Stimulated activated naive CD8-positive, alpha-beta T cell treated with anti-CD3 and anti-CD28 coated beads, Interleukin-15, Interleukin-2, amounts not matched to agents 100 ng/mL and 50 ng/mL, for 24 hours (primary cell): ENCODE data around the gene SLC38A11.
"Not testable (repeated sequence)": the region's sequence is repeated elsewhere in the genome, so short reads cannot be mapped to it uniquely, and the experiment has no call there.

ENCODE experiments used
- H3K27ac Mint-ChIP-seq: one replicate; pipeline ENCODE4 v1.8.0; 2021; ENCODE audit warnings: mild to moderate bottlenecking, mixed read lengths
- H3K27me3 Mint-ChIP-seq: one replicate; pipeline ENCODE4 v1.8.0; 2021; ENCODE audit warnings: mixed read lengths
- H3K36me3 Mint-ChIP-seq: one replicate; pipeline ENCODE4 v1.8.0; 2021; ENCODE audit warnings: low read depth, mixed read lengths
- H3K4me1 Mint-ChIP-seq: one replicate; pipeline ENCODE4 v1.8.0; 2021; ENCODE audit warnings: low read depth, mixed read lengths
- H3K4me3 Mint-ChIP-seq: one replicate; pipeline ENCODE4 v1.8.0; 2021; ENCODE audit warnings: mild to moderate bottlenecking, mixed read lengths
- H3K9me3 Mint-ChIP-seq: one replicate; pipeline ENCODE4 v1.8.0; 2021; ENCODE audit warnings: mixed read lengths

SLC38A11 gene

DNA sequence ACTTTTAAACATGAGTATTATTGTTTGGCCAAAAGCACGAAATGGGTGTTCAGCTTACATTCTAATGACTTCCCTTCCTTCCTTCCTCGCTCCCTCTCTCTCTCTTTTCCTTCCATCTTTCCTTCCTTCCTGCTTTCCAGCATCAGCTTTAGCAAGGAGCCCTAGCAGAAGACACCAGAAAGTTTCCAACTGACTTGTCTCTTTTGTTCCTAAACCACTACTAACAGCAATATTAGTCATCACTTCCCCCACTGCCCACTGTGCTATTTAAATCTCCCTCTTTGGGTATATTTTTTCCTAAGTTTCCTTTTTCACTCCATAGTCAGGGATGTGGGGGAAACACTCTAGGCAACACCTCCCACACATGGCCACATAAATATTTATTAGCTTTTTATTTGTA lies 25.4 kb upstream of the SLC38A11 start:
- H3K27me3 Mint-ChIP-seq, H3K36me3 Mint-ChIP-seq, H3K27ac Mint-ChIP-seq, H3K4me3 Mint-ChIP-seq, H3K9me3 Mint-ChIP-seq: not testable (repeated sequence)
- H3K4me1 Mint-ChIP-seq = peaks cover 27% of the 10 kb centered on the region

DNA sequence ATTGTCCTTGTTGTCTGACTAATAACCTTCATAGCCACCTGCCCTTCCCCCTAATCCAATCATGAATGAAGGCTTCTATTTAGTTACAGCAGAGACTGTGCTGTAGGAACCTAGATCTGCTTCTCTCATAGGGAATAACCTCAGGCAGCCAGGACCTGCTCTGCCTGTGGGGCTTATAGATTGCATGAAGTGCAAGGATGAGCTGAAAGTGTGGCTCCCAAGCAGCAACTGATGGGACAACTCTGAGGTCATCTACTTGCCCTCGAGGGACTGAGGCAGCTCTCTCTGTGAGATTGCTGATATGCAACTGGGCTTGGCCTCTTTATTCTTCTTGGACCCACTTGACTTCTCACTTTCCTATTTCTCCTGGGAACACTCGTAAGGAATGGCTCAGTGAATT lies 23.8 kb upstream of the SLC38A11 start:
- no peak overlapping the region for H3K4me3 Mint-ChIP-seq

DNA sequence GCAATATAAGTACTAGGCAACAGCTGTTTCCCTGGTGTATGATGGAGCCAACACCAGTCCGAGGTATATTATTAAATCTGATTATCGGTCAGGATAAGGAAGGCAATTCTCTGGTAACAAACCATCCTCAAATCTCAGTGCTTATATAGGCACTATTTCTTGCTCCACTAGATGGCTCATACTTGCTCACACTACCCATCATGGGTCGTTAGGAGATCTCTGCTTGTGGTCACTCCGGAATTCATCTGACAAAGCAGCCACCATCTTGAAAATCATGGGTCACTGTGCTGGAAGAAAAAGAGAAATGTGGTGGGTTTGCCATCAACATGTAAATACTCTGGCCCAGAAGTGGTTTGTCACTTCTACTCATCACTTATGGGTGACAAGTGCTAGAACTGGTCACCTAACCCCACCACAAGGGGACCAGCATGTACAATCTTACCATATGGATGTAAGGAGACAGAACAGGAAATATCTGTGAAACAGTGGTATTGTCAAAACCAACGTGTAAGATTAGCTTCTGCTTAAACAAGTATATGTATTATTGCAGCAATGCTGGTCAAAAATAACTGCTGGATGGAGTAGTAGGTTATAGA lies 21.6 kb upstream of the SLC38A11 start:
- peaks cover 37% of the 10 kb centered on the region for H3K4me1 Mint-ChIP-seq
- not testable (repeated sequence) for H3K4me3 Mint-ChIP-seq, H3K27me3 Mint-ChIP-seq, H3K27ac Mint-ChIP-seq, H3K9me3 Mint-ChIP-seq, H3K36me3 Mint-ChIP-seq

More for the DNA sequence above, 23.8 kb upstream of the SLC38A11 start:
- Mint-ChIP-seq H3K36me3 (no peaks in the 10 kb centered on the region), H3K27ac (no peak overlapping the region), H3K9me3 (no peaks in the 10 kb centered on the region), H3K27me3 (no peaks in the 10 kb centered on the region), H3K4me1 (peaks cover 33% of the 10 kb centered on the region)

DNA sequence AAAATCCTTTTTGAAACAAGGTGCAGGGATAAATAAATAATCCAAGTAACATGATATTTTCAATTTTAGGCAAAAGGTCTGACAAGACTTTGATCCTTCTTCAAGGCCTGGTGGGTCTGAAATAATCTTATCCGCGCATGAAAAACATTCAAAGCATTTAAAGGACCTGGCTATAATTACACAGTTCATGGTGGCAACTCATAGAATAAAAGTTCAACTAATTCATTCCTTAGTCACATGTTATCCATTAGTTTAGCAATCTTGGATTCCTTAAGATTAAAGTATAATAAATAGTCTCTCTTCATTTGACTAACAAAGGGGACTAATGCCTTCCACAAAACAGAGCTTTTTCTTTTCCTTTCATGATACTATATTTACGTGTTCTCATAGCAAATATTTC lies 21.0 kb upstream of the SLC38A11 start:
- Mint-ChIP-seq H3K36me3 (no peaks in the 10 kb centered on the region), H3K27me3 (no peaks in the 10 kb centered on the region), H3K4me3 (no peak overlapping the region), H3K9me3 (no peaks in the 10 kb centered on the region), H3K4me1 (peaks cover 38% of the 10 kb centered on the region), H3K27ac (no peak overlapping the region)

DNA sequence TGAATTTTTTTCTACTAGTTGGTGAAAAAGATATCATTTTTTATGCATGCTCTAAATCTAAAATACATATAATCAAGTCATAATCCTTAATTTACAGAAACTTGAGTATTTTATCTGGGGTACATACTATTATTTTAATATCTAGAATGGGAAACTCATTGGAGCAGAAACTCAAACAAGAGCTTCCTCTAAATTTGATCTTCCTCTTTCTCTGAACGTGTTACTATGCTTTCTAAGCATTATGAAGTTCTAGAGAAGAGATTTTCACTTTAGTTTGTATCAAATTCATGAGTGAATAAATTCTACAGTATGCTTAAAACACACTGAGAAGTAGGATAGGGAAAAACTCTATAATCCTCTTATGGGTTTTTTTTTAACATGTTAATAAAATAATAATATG lies 20.6 kb upstream of the SLC38A11 start:
- H3K36me3 Mint-ChIP-seq = no peaks in the 10 kb centered on the region
- H3K4me1 Mint-ChIP-seq = peaks cover 35% of the 10 kb centered on the region
- H3K4me3 Mint-ChIP-seq = no peak overlapping the region
- H3K27me3 Mint-ChIP-seq = no peaks in the 10 kb centered on the region
- H3K27ac Mint-ChIP-seq = no peak overlapping the region
- H3K9me3 Mint-ChIP-seq = no peaks in the 10 kb centered on the region

DNA sequence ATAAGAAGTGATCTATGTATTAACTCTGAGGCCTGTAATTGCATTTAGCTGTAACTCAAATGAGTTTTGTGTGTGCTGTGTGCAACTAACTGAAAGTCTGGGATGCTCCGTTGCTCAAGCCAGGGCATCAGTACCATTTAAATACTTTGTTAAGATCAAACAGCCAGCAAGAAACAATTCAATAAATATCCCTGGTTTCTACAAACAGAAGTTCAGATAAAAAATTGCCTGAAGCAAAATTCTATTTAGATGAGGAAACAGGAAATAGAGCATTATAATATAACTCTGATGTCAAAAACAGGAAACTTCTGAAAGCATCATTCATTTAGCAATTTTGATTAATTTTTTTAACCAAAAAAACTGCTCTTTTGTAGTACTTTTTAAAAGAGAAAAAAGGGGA lies 18.9 kb upstream of the SLC38A11 start:
- Mint-ChIP-seq H3K9me3 (no peaks in the 10 kb centered on the region), H3K27me3 (no peaks in the 10 kb centered on the region), H3K36me3 (no peaks in the 10 kb centered on the region), H3K4me3 (no peak overlapping the region), H3K4me1 (peaks cover 26% of the 10 kb centered on the region), H3K27ac (no peak overlapping the region)

DNA sequence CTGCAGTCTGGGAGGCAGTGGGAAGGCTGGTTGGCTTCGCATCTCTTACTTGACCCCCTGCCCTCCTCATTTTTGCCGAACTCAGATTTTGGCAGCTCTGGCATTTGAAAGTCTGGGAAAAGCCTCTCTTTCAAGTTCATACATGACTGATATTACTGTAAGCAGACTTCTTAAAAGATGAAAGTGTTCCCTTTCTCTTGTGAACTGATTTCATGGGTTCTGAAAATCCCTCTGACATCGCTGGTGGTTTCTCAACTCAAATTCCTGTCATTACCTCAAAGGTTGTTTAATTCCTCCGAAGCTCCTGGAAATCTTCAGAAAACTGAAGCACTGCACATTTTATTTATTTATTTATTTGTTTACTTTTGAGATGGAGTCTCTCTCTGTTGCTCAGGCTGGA lies 16.9 kb upstream of the SLC38A11 start:
- H3K27me3 Mint-ChIP-seq = no peaks in the 10 kb centered on the region
- no peak overlapping the region for H3K4me3 Mint-ChIP-seq
- no peak overlapping the region for H3K27ac Mint-ChIP-seq
- H3K9me3 Mint-ChIP-seq = peaks cover 3% of the 10 kb centered on the region
- no peaks in the 10 kb centered on the region for H3K36me3 Mint-ChIP-seq
- peaks cover 21% of the 10 kb centered on the region for H3K4me1 Mint-ChIP-seq

DNA sequence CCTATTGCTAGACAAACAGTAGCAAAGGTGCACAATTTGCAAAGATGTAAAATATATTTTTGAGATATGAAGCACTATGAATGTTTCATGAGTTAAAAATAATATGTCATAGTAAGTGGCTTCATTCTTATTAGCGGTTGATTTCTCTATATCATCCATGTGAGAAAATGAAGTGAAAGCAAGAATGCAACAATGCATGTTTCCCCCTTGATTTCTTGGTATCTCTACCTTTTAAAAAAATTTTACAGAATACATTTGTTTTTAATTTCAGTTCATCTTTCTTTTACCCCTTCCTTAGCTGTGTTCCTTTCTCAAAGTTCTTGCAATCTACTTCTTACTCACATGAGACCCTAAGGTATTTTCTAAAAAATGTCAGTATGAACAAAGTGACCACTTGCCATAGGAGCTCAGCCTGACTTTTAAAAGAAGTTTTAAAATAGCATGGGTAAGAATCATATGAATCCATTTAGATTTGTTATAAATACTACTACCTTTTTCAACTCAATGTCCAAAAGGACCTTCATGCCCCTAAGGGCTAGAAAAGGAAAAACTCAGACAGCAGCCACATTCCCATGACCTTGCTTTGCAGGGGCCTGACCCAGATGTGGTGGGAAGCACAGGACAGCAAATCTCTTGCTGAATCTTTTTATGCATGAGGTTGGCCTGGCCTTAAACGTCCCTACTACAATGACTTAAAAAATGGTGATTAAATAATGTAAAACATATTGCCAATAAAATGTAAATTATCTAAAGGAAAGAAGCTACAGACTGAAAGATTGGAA lies 14.8 kb upstream of the SLC38A11 start:
- H3K4me1 Mint-ChIP-seq = peaks cover 14% of the 10 kb centered on the region
- H3K27me3 Mint-ChIP-seq = no peaks in the 10 kb centered on the region
- H3K4me3 Mint-ChIP-seq = no peak overlapping the region
- H3K27ac Mint-ChIP-seq = no peak overlapping the region
- no peaks in the 10 kb centered on the region for H3K36me3 Mint-ChIP-seq
- peaks cover 3% of the 10 kb centered on the region for H3K9me3 Mint-ChIP-seq

DNA sequence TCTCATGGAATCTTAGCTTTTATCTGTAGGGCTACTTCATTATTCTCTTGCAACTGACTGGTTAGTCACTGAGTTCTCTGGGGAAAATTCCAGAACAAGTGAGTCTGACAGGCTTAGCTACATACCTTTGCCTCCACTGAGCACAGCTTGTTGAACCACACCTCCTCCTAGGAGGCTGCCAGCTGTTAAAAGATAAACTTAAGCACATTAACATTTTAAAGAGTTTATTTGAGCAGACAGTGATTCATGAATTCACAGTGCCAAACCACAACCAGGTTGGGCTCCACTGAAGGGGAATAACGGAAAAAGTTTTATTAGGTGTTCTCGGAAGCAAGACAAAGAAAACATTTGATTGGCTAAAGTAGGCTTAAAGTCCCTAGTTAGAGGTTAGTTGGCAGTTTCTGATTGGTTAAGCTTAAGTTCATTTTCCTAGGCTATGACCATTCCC lies 12.5 kb upstream of the SLC38A11 start:
- H3K36me3 Mint-ChIP-seq = no peaks in the 10 kb centered on the region
- no peak overlapping the region for H3K27ac Mint-ChIP-seq
- H3K27me3 Mint-ChIP-seq = no peaks in the 10 kb centered on the region
- no peak overlapping the region for H3K4me3 Mint-ChIP-seq
- H3K9me3 Mint-ChIP-seq = peaks cover 3% of the 10 kb centered on the region
- H3K4me1 Mint-ChIP-seq = peaks cover 4% of the 10 kb centered on the region

DNA sequence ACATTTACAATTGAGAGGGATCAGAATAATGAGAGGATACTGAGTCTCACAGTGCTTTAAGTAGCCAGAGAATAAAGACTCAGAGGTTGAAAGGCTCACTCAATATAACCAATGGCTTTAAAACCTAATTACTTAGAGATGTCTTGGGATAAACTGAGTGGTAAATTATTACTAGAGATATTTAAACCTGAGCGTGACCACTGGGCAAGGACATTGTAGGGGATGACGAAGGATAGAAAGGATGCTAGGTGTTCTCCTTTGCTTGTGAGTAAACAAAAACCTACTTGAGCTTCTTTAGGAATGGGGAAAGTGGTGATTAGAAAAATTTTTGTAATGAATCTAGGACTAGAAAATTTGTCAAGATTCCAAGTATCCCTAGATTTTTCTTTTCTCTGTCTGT lies 12.0 kb upstream of the SLC38A11 start:
- Mint-ChIP-seq H3K27me3 (no peaks in the 10 kb centered on the region), H3K27ac (no peak overlapping the region), H3K4me1 (peaks cover 4% of the 10 kb centered on the region), H3K36me3 (no peaks in the 10 kb centered on the region), H3K4me3 (no peak overlapping the region), H3K9me3 (peaks cover 3% of the 10 kb centered on the region)

DNA sequence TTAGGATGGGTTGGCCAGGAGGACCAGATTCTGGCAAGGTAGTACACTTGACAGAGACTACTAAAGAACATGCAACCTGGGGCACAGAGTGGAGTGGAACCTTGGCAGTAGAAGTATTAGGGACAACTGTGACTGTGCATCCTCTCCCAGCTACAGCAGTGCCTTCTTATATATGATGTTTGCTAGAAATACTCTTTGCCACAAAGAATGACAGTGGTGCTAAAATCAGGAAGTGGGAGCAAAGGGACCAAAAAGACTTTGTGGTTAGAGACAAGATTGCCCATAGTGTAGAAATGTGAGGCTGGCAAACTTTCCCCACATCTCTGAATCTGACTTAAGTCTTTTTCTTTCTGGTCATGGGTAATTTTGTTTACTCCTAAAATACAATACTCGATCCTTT lies 9.4 kb upstream of the SLC38A11 start:
- H3K27ac Mint-ChIP-seq = no peak overlapping the region
- no peak overlapping the region for H3K4me3 Mint-ChIP-seq
- H3K9me3 Mint-ChIP-seq = peaks cover 3% of the 10 kb centered on the region
- no peaks in the 10 kb centered on the region for H3K4me1 Mint-ChIP-seq
- no peaks in the 10 kb centered on the region for H3K36me3 Mint-ChIP-seq
- no peaks in the 10 kb centered on the region for H3K27me3 Mint-ChIP-seq

DNA sequence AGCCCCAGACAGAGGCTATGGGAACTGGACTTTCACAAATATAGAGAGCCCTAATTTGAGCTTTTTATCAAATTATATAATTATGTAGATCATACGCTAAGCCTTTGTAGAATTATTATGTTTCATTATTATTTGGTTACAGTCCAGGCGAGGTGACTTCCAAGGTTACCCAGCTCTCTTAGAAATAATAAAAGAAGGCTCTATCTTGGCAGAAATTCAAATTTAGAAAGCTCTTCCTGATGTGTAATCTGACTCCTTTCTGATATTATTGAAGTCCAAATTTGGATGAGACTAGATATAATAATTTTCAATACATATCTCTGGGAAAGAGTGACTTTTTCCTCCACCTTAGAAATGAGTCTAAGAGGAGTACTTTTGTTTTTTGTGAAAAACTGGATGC lies 4.8 kb upstream of the SLC38A11 start:
- Mint-ChIP-seq H3K27ac (no peak overlapping the region), H3K4me1 (no peaks in the 10 kb centered on the region), H3K9me3 (no peaks in the 10 kb centered on the region), H3K27me3 (peaks cover 6% of the 10 kb centered on the region), H3K4me3 (no peak overlapping the region), H3K36me3 (no peaks in the 10 kb centered on the region)

DNA sequence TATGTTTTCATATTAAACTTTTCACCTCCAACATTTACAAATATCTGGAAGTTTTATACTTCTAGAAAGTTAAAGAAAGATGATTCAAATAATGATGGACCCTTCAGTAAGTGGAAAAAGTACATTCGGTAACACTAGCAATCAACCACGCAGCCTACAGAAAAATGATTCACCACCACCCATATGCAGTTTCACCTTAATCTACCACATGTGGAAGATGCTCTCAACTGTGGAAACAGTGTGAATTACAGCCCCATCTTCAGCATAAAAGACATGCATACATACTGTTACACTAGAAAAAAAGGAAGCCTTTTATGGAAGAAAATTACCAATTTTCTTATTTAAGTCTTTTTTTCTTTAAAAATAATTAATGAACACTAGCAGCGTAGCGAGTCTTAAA lies 1.1 kb downstream of the SLC38A11 start:
- Mint-ChIP-seq H3K4me3 (no peak overlapping the region), H3K9me3 (no peaks in the 10 kb centered on the region), H3K27ac (no peak overlapping the region), H3K4me1 (peaks cover 8% of the 10 kb centered on the region), H3K36me3 (no peaks in the 10 kb centered on the region), H3K27me3 (peaks cover 30% of the 10 kb centered on the region)

DNA sequence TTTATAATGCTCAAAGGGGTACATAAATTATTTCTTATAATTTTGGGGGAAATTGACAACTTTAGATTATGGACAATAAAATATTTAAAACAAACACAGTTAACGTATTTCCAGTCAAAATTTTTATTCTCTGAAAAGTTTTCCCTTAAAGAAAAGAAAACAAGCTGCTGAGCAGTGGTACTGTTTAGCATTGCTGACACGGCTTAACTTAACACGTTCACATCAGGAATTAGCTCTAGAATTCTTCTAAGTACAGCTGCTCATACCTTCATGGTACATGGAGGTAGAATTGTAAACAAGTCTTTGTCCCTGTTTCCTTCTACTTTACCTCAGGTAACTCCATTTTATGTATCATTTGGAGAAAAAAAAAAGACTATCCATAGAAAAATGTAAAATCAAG lies 2.0 kb downstream of the SLC38A11 start:
- H3K36me3 Mint-ChIP-seq = no peaks in the 10 kb centered on the region
- no peak overlapping the region for H3K27ac Mint-ChIP-seq
- H3K4me1 Mint-ChIP-seq = peaks cover 12% of the 10 kb centered on the region
- peaks cover 30% of the 10 kb centered on the region for H3K27me3 Mint-ChIP-seq
- no peaks in the 10 kb centered on the region for H3K9me3 Mint-ChIP-seq
- H3K4me3 Mint-ChIP-seq = no peak overlapping the region

DNA sequence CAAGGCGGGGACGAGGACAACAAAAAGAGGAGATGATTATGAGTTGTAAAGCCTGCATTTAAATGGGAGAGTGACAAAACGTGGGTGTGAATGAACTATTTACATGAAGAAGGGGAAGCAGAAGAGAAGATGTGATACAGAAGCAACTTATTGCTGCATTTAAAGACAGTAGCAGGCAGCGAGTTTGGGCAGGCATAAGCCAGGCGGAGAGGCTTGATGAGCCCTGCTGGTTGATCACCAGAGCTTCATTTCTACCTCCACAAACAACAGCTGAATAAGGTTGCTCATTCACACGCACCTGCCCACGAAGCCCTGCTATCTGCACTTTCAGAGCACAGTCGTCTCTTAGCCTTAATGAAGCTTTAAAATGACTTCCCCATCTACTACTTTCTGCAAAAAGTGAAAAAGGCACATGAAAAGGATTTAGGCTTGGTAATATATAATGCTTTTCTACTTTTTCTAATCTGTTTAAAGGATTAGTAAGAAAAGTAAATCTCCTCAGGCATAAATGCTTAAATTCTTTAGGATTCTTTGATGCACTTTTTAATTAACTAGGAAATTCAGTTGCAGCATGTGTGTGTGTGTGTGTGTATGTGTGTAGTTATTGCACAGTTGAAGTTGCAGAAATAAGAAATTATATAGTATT lies 3.1 kb downstream of the SLC38A11 start:
- H3K27me3 Mint-ChIP-seq = peaks cover 30% of the 10 kb centered on the region
- H3K4me3 Mint-ChIP-seq = no peak overlapping the region
- H3K9me3 Mint-ChIP-seq = no peaks in the 10 kb centered on the region
- H3K4me1 Mint-ChIP-seq = peaks cover 12% of the 10 kb centered on the region
- no peaks in the 10 kb centered on the region for H3K36me3 Mint-ChIP-seq
- H3K27ac Mint-ChIP-seq = no peak overlapping the region
